Measurements from ENCODE around the gene LMAN1. TPM values are rescaled to one million over a fixed set of nuclear protein-coding genes. Genes with fewer than 3 reads are reported as not detected.

The LMAN1 gene
- total RNA-seq, 1 experiment from 2014 or later = 77.3 TPM

- DNase-seq (ENCODE audit: low spot score) (no peak), ATAC-seq (no peak)
- Mint-ChIP-seq H3K27ac (no peak overlapping the region), H3K27me3 (ENCODE audit: low read depth) (peaks cover 57% of the 10 kb centered on the region), H3K9me3 (no peaks in the 10 kb centered on the region), H3K4me1 (peaks cover 18% of the 10 kb centered on the region), H3K4me3 (peak overlapping the region; percentile 65; the same call in 1 of the 2 replicates), H3K36me3 (peaks cover 10% of the 10 kb centered on the region)
- no peak for TF ChIP-seq MXD4 (CRISPR knock-in tag; IDR thresholded peaks at IDR 0.05; ENCODE audit: borderline replicate concordance)
- no peak for TF ChIP-seq CREM (CRISPR knock-in tag; IDR thresholded peaks at IDR 0.05)
- no peak for TF ChIP-seq KAT7 (CRISPR knock-in tag; IDR thresholded peaks at IDR 0.05; ENCODE audit: borderline replicate concordance)
- no peak for TF ChIP-seq IRF1 (CRISPR knock-in tag; IDR thresholded peaks at IDR 0.05)
- no peak for TF ChIP-seq ZMAT4 (CRISPR knock-in tag; IDR thresholded peaks at IDR 0.05)
- TF ChIP-seq ZNF138 (CRISPR knock-in tag; conservative IDR thresholded peaks at IDR 0.05) = no peak
- no peak for TF ChIP-seq E2F1 (CRISPR knock-in tag; IDR thresholded peaks at IDR 0.05)
- no peak for TF ChIP-seq NR1H2 (CRISPR knock-in tag; IDR thresholded peaks at IDR 0.05)
- no peak for TF ChIP-seq NFE2L1 (CRISPR knock-in tag; IDR thresholded peaks at IDR 0.05)
- TF ChIP-seq NFATC4 (CRISPR knock-in tag; IDR thresholded peaks at IDR 0.05) = no peak
- TF ChIP-seq NR3C1 (CRISPR knock-in tag; conservative IDR thresholded peaks at IDR 0.05; ENCODE audit: low read depth) = no peak
- TF ChIP-seq MLX (CRISPR knock-in tag; IDR thresholded peaks at IDR 0.05) = no peak
- no peak for TF ChIP-seq EMX1 (CRISPR knock-in tag; IDR thresholded peaks at IDR 0.05)
- TF ChIP-seq TCF7 (CRISPR knock-in tag; IDR thresholded peaks at IDR 0.05; ENCODE audit: low read depth) = no peak
- TF ChIP-seq ZNF232 (CRISPR knock-in tag; IDR thresholded peaks at IDR 0.05) = no peak
- no peak for TF ChIP-seq ATF2 (CRISPR knock-in tag; IDR thresholded peaks at IDR 0.05; ENCODE audit: borderline replicate concordance, low read depth)
- no peak for TF ChIP-seq ETV6 (CRISPR knock-in tag; IDR thresholded peaks at IDR 0.05)
- TF ChIP-seq TEAD4 (CRISPR knock-in tag; IDR thresholded peaks at IDR 0.05) = no peak
- no peak for TF ChIP-seq FOXJ3 (CRISPR knock-in tag; IDR thresholded peaks at IDR 0.05; ENCODE audit: borderline replicate concordance)
- no peak for TF ChIP-seq ELF4 (CRISPR knock-in tag; IDR thresholded peaks at IDR 0.05; ENCODE audit: low read depth)
- CTCF ChIA-PET = interaction anchor here (1.8 kb wide), 1 partner anchor 42 kb away, joined by 24 read pairs; no protein-coding TSS in a partner anchor
- POLR2A ChIA-PET = no interaction called here
Measured at GRCh38 chr18:59360381-59360780, 1.3 kb upstream of the LMAN1 start.

- ATAC-seq = peak; percentile 8
Measured at GRCh38 chr18:59359576-59359952, 499 bp upstream of the LMAN1 start.

More at GRCh38 chr18:59359576-59359952, 499 bp upstream of the LMAN1 start:
- POLR2A ChIA-PET = interaction anchor here (1.0 to 1.1 kb wide), 2 partner anchors 19 to 91 kb away, joined by 3 to 4 read pairs; no protein-coding TSS in a partner anchor
- H3K27me3 Mint-ChIP-seq (ENCODE audit: low read depth) = peaks cover 51% of the 10 kb centered on the region
- TF ChIP-seq CTCF (IDR thresholded peaks at IDR 0.05) = no peak
- no peak for TF ChIP-seq ATF1 (CRISPR knock-in tag; IDR thresholded peaks at IDR 0.05)
- no peak for TF ChIP-seq ZBTB43 (CRISPR knock-in tag; IDR thresholded peaks at IDR 0.05)
- H3K36me3 Mint-ChIP-seq = peaks cover 19% of the 10 kb centered on the region
- H3K4me1 Mint-ChIP-seq = peaks cover 18% of the 10 kb centered on the region
- H3K4me3 Mint-ChIP-seq = peak overlapping the region; percentile 65
- CTCF ChIA-PET = interaction anchor here (1.0 to 1.8 kb wide), 5 partner anchors 36 to 337 kb away, joined by 3 to 24 read pairs (median 7); partner anchors contain the start of gene CCBE1
- H3K9me3 Mint-ChIP-seq = no peaks in the 10 kb centered on the region
- H3K27ac Mint-ChIP-seq = no peak overlapping the region
- no peak for DNase-seq (ENCODE audit: low spot score)

All from WTC11 (cell line).